ENCODE results near the gene USP17L17.
"Not testable (repeated sequence)": the region's sequence is repeated elsewhere in the genome, so short reads cannot be mapped to it uniquely, and the experiment has no call there.

USP17L17 gene, protein sequence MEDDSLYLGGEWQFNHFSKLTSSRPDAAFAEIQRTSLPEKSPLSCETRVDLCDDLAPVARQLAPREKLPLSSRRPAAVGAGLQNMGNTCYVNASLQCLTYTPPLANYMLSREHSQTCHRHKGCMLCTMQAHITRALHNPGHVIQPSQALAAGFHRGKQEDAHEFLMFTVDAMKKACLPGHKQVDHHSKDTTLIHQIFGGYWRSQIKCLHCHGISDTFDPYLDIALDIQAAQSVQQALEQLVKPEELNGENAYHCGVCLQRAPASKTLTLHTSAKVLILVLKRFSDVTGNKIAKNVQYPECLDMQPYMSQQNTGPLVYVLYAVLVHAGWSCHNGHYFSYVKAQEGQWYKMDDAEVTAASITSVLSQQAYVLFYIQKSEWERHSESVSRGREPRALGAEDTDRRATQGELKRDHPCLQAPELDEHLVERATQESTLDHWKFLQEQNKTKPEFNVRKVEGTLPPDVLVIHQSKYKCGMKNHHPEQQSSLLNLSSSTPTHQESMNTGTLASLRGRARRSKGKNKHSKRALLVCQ

DNA sequence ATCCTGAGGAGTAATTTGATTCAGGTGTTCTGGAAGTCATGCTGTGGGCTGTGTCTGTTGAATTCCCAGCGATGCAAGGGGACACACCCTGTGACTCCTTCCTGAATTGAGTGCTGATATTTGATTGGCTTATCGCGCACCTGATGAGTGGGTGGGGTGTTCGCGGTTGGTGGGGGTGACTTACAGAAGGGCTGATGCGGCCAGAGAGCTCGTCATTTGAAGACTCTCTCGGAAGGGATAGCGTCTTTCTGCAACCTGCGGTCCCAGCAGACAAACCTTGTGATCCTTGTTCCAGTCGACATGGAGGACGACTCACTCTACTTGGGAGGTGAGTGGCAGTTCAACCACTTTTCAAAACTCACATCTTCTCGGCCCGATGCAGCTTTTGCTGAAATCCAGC, at the start of gene USP17L17:
Gene USP17L17, plus strand, starts transcription at position 301 of the 400 bp plus-strand sequence. Its CDS starts 0 bp downstream, at position 301.
- H3K4me3 ChIP-seq (ENCODE audit: low read depth, low read length); DNase-seq (ENCODE audit: low read depth): not testable (repeated sequence)

GRCh38 chr4:9210357-9210756, 33.3 kb upstream of the USP17L17 start, which contains the start of gene USP17L10:
USP17L10 (plus strand) TSS chr4:9210657; CDS start chr4:9210657, 0 bp downstream.
- not testable (repeated sequence) for H3K4me3 ChIP-seq (ENCODE audit: low read depth, low read length); DNase-seq (ENCODE audit: low read depth)

GRCh38 chr4:9214701-9215100, 29.0 kb upstream of the USP17L17 start:
- not testable (repeated sequence) for H3K4me3 ChIP-seq (ENCODE audit: low read depth, low read length); DNase-seq (ENCODE audit: low read depth)

DNA sequence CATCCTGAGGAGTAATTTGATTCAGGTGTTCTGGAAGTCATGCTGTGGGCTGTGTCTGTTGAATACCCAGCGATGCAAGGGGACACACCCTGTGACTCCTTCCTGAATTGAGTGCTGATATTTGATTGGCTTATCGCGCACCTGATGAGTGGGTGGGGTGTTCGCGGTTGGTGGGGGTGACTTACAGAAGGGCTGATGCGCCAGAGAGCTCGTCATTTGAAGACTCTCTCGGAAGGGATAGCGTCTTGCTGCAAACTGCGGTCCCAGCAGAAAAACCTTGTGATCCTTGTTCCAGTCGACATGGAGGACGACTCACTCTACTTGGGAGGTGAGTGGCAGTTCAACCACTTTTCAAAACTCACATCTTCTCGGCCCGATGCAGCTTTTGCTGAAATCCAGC, 28.6 kb upstream of the USP17L17 start, which contains the start of gene USP17L11:
Gene USP17L11, plus strand, starts transcription at position 301 of the 400 bp plus-strand sequence. Its CDS starts 0 bp downstream, at position 301.
- not testable (repeated sequence) for H3K4me3 ChIP-seq (ENCODE audit: low read depth, low read length); DNase-seq (ENCODE audit: low read depth)

- not testable (repeated sequence) for DNase-seq (ENCODE audit: low read depth); H3K4me3 ChIP-seq (ENCODE audit: low read depth, low read length)
These were observed 23.8 kb upstream of the USP17L17 start, which contains the start of gene USP17L12 for GRCh38 chr4:9219852-9220251. USP17L12 (plus strand) TSS chr4:9220152; CDS start chr4:9220152, 0 bp downstream.

DNA sequence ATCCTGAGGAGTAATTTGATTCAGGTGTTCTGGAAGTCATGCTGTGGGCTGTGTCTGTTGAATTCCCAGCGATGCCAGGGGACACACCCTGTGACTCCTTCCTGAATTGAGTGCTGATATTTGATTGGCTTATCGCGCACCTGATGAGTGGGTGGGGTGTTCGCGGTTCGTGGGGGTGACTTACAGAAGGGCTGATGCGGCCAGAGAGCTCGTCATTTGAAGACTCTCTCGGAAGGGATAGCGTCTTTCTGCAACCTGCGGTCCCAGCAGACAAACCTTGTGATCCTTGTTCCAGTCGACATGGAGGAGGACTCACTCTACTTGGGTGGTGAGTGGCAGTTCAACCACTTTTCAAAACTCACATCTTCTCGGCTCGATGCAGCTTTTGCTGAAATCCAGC, 19.1 kb upstream of the USP17L17 start, which contains the start of gene USP17L13:
Gene USP17L13, plus strand, starts transcription at position 301 of the 400 bp plus-strand sequence. Its CDS starts 0 bp downstream, at position 301.
- DNase-seq (ENCODE audit: low read depth); H3K4me3 ChIP-seq (ENCODE audit: low read depth, low read length): not testable (repeated sequence)

GRCh38 chr4:9230249-9230648, 13.4 kb upstream of the USP17L17 start:
- not testable (repeated sequence) for H3K4me3 ChIP-seq (ENCODE audit: low read depth, low read length); DNase-seq (ENCODE audit: low read depth)

DNA sequence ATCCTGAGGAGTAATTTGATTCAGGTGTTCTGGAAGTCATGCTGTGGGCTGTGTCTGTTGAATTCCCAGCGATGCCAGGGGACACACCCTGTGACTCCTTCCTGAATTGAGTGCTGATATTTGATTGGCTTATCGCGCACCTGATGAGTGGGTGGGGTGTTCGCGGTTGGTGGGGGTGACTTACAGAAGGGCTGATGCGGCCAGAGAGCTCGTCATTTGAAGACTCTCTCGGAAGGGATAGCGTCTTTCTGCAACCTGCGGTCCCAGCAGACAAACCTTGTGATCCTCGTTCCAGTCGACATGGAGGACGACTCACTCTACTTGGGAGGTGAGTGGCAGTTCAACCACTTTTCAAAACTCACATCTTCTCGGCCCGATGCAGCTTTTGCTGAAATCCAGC, 9.6 kb upstream of the USP17L17 start, which contains the start of gene USP17L15:
Gene USP17L15, plus strand, starts transcription at position 301 of the 400 bp plus-strand sequence. Its CDS starts 0 bp downstream, at position 301.
- DNase-seq (ENCODE audit: low read depth); H3K4me3 ChIP-seq (ENCODE audit: low read depth, low read length): not testable (repeated sequence)

DNA sequence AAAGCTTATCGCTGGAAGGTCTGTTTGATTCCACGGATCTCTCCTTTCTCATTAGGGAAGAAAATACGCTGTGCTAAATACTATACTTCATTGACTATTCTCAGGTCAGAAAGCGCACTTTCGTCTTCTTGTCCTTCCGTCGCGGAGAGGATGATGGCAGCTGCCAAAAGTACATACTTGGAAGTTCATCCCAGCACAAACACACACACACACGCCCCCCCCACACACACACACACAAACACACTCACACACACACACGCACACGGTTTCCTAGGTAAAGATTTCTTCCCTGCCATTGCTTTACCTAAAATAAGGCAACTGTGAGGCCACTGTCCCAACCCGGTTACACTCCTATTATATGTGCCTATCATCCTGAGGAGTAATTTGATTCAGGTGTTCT, 5.2 kb upstream of the USP17L17 start:
- DNase-seq (ENCODE audit: low read depth); H3K4me3 ChIP-seq (ENCODE audit: low read depth, low read length): not testable (repeated sequence)

- H3K4me3 ChIP-seq (ENCODE audit: low read depth, low read length); DNase-seq (ENCODE audit: low read depth): not testable (repeated sequence)
These were observed 4.4 kb downstream of the USP17L17 start, which contains the start of gene USP17L18 for GRCh38 chr4:9247953-9248680. USP17L18 (plus strand) TSS chr4:9248630; CDS start chr4:9248630, 0 bp downstream.

- H3K4me3 ChIP-seq (ENCODE audit: low read depth, low read length); DNase-seq (ENCODE audit: low read depth): not testable (repeated sequence)
These were observed 9.4 kb downstream of the USP17L17 start, which contains the start of gene USP17L19 for GRCh38 chr4:9253078-9253477. USP17L19 (plus strand) TSS chr4:9253378; CDS start chr4:9253378, 0 bp downstream.

DNA sequence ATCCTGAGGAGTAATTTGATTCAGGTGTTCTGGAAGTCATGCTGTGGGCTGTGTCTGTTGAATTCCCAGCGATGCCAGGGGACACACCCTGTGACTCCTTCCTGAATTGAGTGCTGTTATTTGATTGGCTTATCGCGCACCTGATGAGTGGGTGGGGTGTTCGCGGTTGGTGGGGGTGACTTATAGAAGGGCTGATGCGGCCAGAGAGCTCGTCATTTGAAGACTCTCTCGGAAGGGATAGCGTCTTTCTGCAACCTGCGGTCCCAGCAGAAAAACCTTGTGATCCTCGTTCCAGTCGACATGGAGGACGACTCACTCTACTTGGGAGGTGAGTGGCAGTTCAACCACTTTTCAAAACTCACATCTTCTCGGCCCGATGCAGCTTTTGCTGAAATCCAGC, 14.1 kb downstream of the USP17L17 start, which contains the start of gene USP17L20:
Gene USP17L20, plus strand, starts transcription at position 301 of the 400 bp plus-strand sequence. Its CDS starts 0 bp downstream, at position 301.
- DNase-seq (ENCODE audit: low read depth); H3K4me3 ChIP-seq (ENCODE audit: low read depth, low read length): not testable (repeated sequence)

DNA sequence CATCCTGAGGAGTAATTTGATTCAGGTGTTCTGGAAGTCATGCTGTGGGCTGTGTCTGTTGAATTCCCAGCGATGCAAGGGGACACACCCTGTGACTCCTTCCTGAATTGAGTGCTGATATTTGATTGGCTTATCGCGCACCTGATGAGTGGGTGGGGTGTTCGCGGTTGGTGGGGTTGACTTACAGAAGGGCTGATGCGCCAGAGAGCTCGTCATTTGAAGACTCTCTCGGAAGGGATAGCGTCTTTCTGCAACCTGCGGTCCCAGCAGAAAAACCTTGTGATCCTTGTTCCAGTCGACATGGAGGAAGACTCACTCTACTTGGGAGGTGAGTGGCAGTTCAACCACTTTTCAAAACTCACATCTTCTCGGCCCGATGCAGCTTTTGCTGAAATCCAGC, 18.9 kb downstream of the USP17L17 start, which contains the start of gene USP17L21:
Gene USP17L21, plus strand, starts transcription at position 301 of the 400 bp plus-strand sequence. Its CDS starts 0 bp downstream, at position 301.
- not testable (repeated sequence) for H3K4me3 ChIP-seq (ENCODE audit: low read depth, low read length); DNase-seq (ENCODE audit: low read depth)

DNA sequence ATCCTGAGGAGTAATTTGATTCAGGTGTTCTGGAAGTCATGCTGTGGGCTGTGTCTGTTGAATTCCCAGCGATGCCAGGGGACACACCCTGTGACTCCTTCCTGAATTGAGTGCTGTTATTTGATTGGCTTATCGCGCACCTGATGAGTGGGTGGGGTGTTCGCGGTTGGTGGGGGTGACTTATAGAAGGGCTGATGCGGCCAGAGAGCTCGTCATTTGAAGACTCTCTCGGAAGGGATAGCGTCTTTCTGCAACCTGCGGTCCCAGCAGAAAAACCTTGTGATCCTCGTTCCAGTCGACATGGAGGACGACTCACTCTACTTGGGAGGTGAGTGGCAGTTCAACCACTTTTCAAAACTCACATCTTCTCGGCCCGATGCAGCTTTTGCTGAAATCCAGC, 23.6 kb downstream of the USP17L17 start, which contains the start of gene USP17L22:
Gene USP17L22, plus strand, starts transcription at position 301 of the 400 bp plus-strand sequence. Its CDS starts 0 bp downstream, at position 301.
- not testable (repeated sequence) for DNase-seq (ENCODE audit: low read depth); H3K4me3 ChIP-seq (ENCODE audit: low read depth, low read length)

- DNase-seq (ENCODE audit: low read depth); H3K4me3 ChIP-seq (ENCODE audit: low read depth, low read length): not testable (repeated sequence)
These were observed 28.0 kb downstream of the USP17L17 start for GRCh38 chr4:9271719-9272118.

All from skeletal muscle cell (primary cell).